HL-60 (cell line): ENCODE data around the gene RNF32.

Experiments
- DNase-seq, 2 experiments: peaks; one replicate each; pipeline ENCODE4 v3.0.0-alpha.2; 2010 to 2020; ENCODE audit warnings: low read depth in 1 of 2, low spot score in 1 of 2
- H3K27ac ChIP-seq: fragments of 250-450 bp; sonication (Bioruptor Pico); replicated peaks from 2 replicates; pipeline ENCODE4 v1.5.1; 2020; ENCODE audit warnings: mild to moderate bottlenecking, moderate library complexity
- H3K27me3 ChIP-seq: fragments of 250-450 bp; sonication (Bioruptor Pico); 2 replicates; pipeline ENCODE4 v1.5.1; 2021; ENCODE audit warnings: mild to moderate bottlenecking, moderate library complexity; ENCODE audit not compliant: insufficient read depth, poor library complexity, severe bottlenecking
- H3K4me3 ChIP-seq: replicated peaks from 2 replicates; pipeline ENCODE4 v1.5.1; 2011; ENCODE audit warnings: mild to moderate bottlenecking, control low read depth, low read length; ENCODE audit not compliant: insufficient read depth
- CTCF ChIP-seq: IDR thresholded peaks from one replicate; pipeline ENCODE4 v1.5.1; 2011; ENCODE audit warnings: low read length, control low read depth, inconsistent platforms; ENCODE audit not compliant: insufficient read depth
- GABPA ChIP-seq: IDR thresholded peaks from 2 replicates; pipeline ENCODE4 v1.6.1; 2012; ENCODE audit warnings: low read depth
- POLR2AphosphoS5 ChIP-seq: IDR thresholded peaks from 2 replicates; pipeline ENCODE4 v1.6.1; 2012; ENCODE audit warnings: low read depth
- REST ChIP-seq: IDR thresholded peaks from 2 replicates; pipeline ENCODE4 v1.6.1; 2012; ENCODE audit warnings: low read depth; ENCODE audit not compliant: insufficient replicate concordance
- SPI1 ChIP-seq: IDR thresholded peaks from 2 replicates; pipeline ENCODE4 v1.6.1; 2012; ENCODE audit warnings: low read depth, mild to moderate bottlenecking, borderline replicate concordance

The RNF32 gene

GRCh38 chr7:156662277-156662676 is 21.7 kb downstream of the RNF32 start:
- H3K27ac ChIP-seq, result no peak overlapping the region
- TF ChIP-seq CTCF, result no peak
- no peak for TF ChIP-seq GABPA
- TF ChIP-seq POLR2AphosphoS5, result no peak
- no peak for TF ChIP-seq REST
- no peak for TF ChIP-seq SPI1
- no peak for DNase-seq
- no peak overlapping the region for H3K4me3 ChIP-seq
- no peaks in the 10 kb centered on the region for H3K27me3 ChIP-seq

GRCh38 chr7:156665101-156665500 is 24.5 kb downstream of the RNF32 start:
- Histone ChIP-seq H3K27ac (no peak overlapping the region), H3K4me3 (no peak overlapping the region), H3K27me3 (no peaks in the 10 kb centered on the region)
- DNase-seq, result no peak
- TF ChIP-seq CTCF (no peak), SPI1 (no peak), POLR2AphosphoS5 (no peak), REST (no peak), GABPA (no peak)

- no peak overlapping the region for H3K27ac ChIP-seq
- no peaks in the 10 kb centered on the region for H3K27me3 ChIP-seq
- no peak for DNase-seq
- no peak overlapping the region for H3K4me3 ChIP-seq
- no peak for TF ChIP-seq GABPA
- no peak for TF ChIP-seq CTCF
- TF ChIP-seq REST, result no peak
- TF ChIP-seq SPI1, result no peak
- TF ChIP-seq POLR2AphosphoS5, result no peak
These were observed 26.0 kb downstream of the RNF32 start for GRCh38 chr7:156666368-156667109.
